GM12878 (cell line): Measurements from ENCODE around the gene PRDM16. TPM values are rescaled to one million over a fixed set of nuclear protein-coding genes. Genes with fewer than 3 reads are reported as not detected.

ENCODE experiments used
- ATAC-seq: fragments of 200-7000 bp; cut with Tn5 transposase; 3 replicates; pipeline ENCODE4 v1.9.1; 2020; ENCODE audit warnings: mild to moderate bottlenecking, moderate library complexity
- BruUV-seq: library from RNA; stranded (reverse); fragments of 400-500 nt; replicated peaks from 2 replicates; lab custom pipeline; 2021; lab: Mats Ljungman, UMichigan
- CTCF ChIA-PET: fragments of 300-600 bp; sonication (Branson Sonifier 250); formaldehyde crosslinking; extraction: SDS; loops from one replicate; lab custom pipeline; 2021; ENCODE audit warnings: inconsistent platforms; lab: Yijun Ruan, JAX
- POLR2A ChIA-PET: fragments of 350-600 bp; formaldehyde crosslinking; extraction: SDS; loops from one replicate; lab custom pipeline; 2021; ENCODE audit warnings: inconsistent platforms; lab: Charles Lee
- RAD21 ChIA-PET: fragments of 300-600 bp; sonication (Branson Sonifier 250); formaldehyde crosslinking; loops from one replicate; lab custom pipeline; 2023; ENCODE audit warnings: antibody characterized with exemption; ENCODE audit not compliant: unreplicated experiment; lab: Charles Lee
- SMC1A ChIA-PET: fragments of 300-600 bp; sonication (Branson Sonifier 250); formaldehyde crosslinking; loops from one replicate; lab custom pipeline; 2023; ENCODE audit not compliant: unreplicated experiment, uncharacterized antibody; lab: Charles Lee
- DNase-seq: peaks from one replicate; pipeline ENCODE4 v3.0.0-alpha.2; 2011; ENCODE audit warnings: low read depth, low spot score
- FAIRE-seq: peaks from 3 replicates; lab custom pipeline; 2011; peaks lifted over from hg19 to GRCh38; lab: Jason Lieb, UNC
- H2AFZ ChIP-seq: 2 replicates; pipeline ENCODE4 v1.6.0; 2011; ENCODE audit warnings: low read depth, low read length, control low read depth; ENCODE audit not compliant: control insufficient read depth
- H3K27ac ChIP-seq: 2 replicates; pipeline ENCODE4 v1.5.1; 2011; ENCODE audit warnings: control low read depth; ENCODE audit not compliant: control insufficient read depth, insufficient read depth
- H3K27me3 ChIP-seq, 2 experiments: replicated peaks in 1 of 2; 2 replicates each; pipeline versions ENCODE4 v1.6.0 to v1.6.1; 2011; ENCODE audit warnings: low read length in 1 of 2; ENCODE audit not compliant: control insufficient read depth in 2 of 2, insufficient read depth in 2 of 2
- H3K36me3 ChIP-seq, 2 experiments: 2 replicates each; pipeline ENCODE4 v1.5.1; 2011; ENCODE audit warnings: low read length in 1 of 2; ENCODE audit not compliant: control insufficient read depth in 2 of 2, insufficient read depth in 2 of 2
- H3K4me1 ChIP-seq: 2 replicates; pipeline ENCODE4 v1.6.1; 2011; ENCODE audit warnings: mild to moderate bottlenecking, low read length, moderate library complexity, mixed read lengths; ENCODE audit not compliant: control insufficient read depth, insufficient read depth
- H3K4me2 ChIP-seq: 2 replicates; pipeline ENCODE4 v1.6.0; 2011; ENCODE audit warnings: control low read depth; ENCODE audit not compliant: control insufficient read depth, insufficient read depth
- H3K4me3 ChIP-seq: fragments of 200-600 bp; sonication (generic); 2 replicates; pipeline ENCODE4 v1.5.1; 2016
- H3K79me2 ChIP-seq: 2 replicates; pipeline ENCODE4 v1.6.0; 2011; ENCODE audit warnings: low read length; ENCODE audit not compliant: control insufficient read depth, insufficient read depth
- H3K9ac ChIP-seq: 2 replicates; pipeline ENCODE4 v1.8.0; 2011; ENCODE audit warnings: low read length, control low read depth, mixed read lengths; ENCODE audit not compliant: control insufficient read depth, insufficient read depth
- H3K9me3 ChIP-seq: replicated peaks from 3 replicates; pipeline ENCODE4 v1.5.1; 2011; ENCODE audit warnings: mild to moderate bottlenecking, low read length; ENCODE audit not compliant: control insufficient read depth, insufficient read depth
- H4K20me1 ChIP-seq: 2 replicates; pipeline ENCODE4 v1.6.0; 2011; ENCODE audit not compliant: control insufficient read depth, insufficient read depth
- BMI1 ChIP-seq: fragments of 450-650 bp; IDR thresholded peaks from 2 replicates; pipeline ENCODE4 v1.6.1; 2016; ENCODE audit warnings: mild to moderate bottlenecking, moderate library complexity, borderline replicate concordance
- CREM ChIP-seq: IDR thresholded peaks from 2 replicates; pipeline ENCODE4 v1.6.1; 2014; ENCODE audit warnings: antibody characterized with exemption, low read depth
- FOS ChIP-seq: IDR thresholded peaks from 3 replicates; pipeline ENCODE4 v1.6.1; 2011; ENCODE audit warnings: borderline replicate concordance; ENCODE audit not compliant: insufficient read length; ENCODE audit errors: extremely low read depth
- HDAC2 ChIP-seq: fragments of 200-600 bp; sonication (generic); IDR thresholded peaks from 2 replicates; pipeline ENCODE4 v1.6.1; 2017
- IKZF2 ChIP-seq, 2 experiments: fragments of 450-650 bp; IDR thresholded peaks; 2 replicates each; pipeline ENCODE4 v1.6.1; 2017; ENCODE audit warnings: mild to moderate bottlenecking in 2 of 2, moderate library complexity in 2 of 2
- JUND ChIP-seq: IDR thresholded peaks from 2 replicates; pipeline ENCODE4 v1.6.1; 2012; ENCODE audit warnings: low read depth, mild to moderate bottlenecking, low read length, improper control_type of control experiment, moderate library complexity
- MYB ChIP-seq: fragments of 150-350 bp; IDR thresholded peaks from 2 replicates; pipeline ENCODE4 v1.6.1; 2014; ENCODE audit warnings: mild to moderate bottlenecking, low read depth, low read length, borderline replicate concordance
- SMAD5 ChIP-seq: IDR thresholded peaks from 2 replicates; pipeline ENCODE4 v1.6.1; 2016; ENCODE audit warnings: antibody characterized with exemption, low read depth
- SP1 ChIP-seq: IDR thresholded peaks from one replicate; pipeline ENCODE4 v1.6.1; 2011; ENCODE audit warnings: low read depth, low read length
- STAT3 ChIP-seq: IDR thresholded peaks from 2 replicates; pipeline ENCODE4 v1.6.1; 2011; ENCODE audit warnings: low read depth, low read length, improper control_type of control experiment
- TARDBP ChIP-seq: IDR thresholded peaks from 2 replicates; pipeline ENCODE4 v1.6.1; 2016; ENCODE audit warnings: borderline replicate concordance
- WGBS: methylation state at CpG from one replicate; pipeline ENCODE4 v1.1.6; 2016; ENCODE audit warnings: low lambda C conversion rate; ENCODE audit not compliant: insufficient replicate concordance, insufficient coverage; ENCODE audit errors: missing lambda C conversion rate; 5-methylcytosine and 5-hydroxymethylcytosine counted together
- in situ Hi-C: fragments of 300-500 bp; cut with MboI; formaldehyde crosslinking; loops from 9 replicates; pipeline ENCODE4 v1.14.3; 2018; ENCODE audit warnings: mixed read lengths
- intact Hi-C: fragments of 100-400 bp; cut with micrococcal nuclease; formaldehyde crosslinking; loops from one replicate; pipeline ENCODE4 v1.14.2; 2022; ENCODE audit not compliant: unreplicated experiment
- polyA plus RNA-seq, 11 experiments: library from polyadenylated mRNA; depleted of rRNA in 4 of 11; unstranded in 6 of 11; stranded (reverse) in 5 of 11; fragments of >200 nt; fragmentation: Nextera tagmentation in 4 of 11; fragmentation: Illumina TruSeq in 1 of 11; extraction: Ambion mirVana in 4 of 11; extraction: Trizol in 1 of 11; gene quantifications; 1 replicate in 1 of 11; 2 replicates in 10 of 11; pipeline versions ENCODE4 v1.2.1 to v1.2.3, GENCODE V29; 2011 to 2016; ENCODE audit warnings: inconsistent platforms in 2 of 11, missing spikeins in 2 of 11, low read depth in 1 of 11
- total RNA-seq, 4 experiments: library from RNA; depleted of rRNA in 3 of 4; stranded (reverse); fragments of >200 nt in 3 of 4; fragmentation: Illumina TruSeq in 1 of 4; extraction: Trizol in 1 of 4; gene quantifications; 2 replicates each; pipeline versions ENCODE4 v1.2.1 to v1.2.3, GENCODE V29; 2013 to 2021
- TF ChIP-seq, protein P1 (sequence below): fragments of 450-650 bp; IDR thresholded peaks from 2 replicates; pipeline ENCODE4 v1.6.1; 2016; ENCODE audit warnings: mild to moderate bottlenecking, moderate library complexity, borderline replicate concordance
- TF ChIP-seq, protein P2 (sequence below): fragments of 450-650 bp; IDR thresholded peaks from 2 replicates; pipeline ENCODE4 v1.6.1; 2017; ENCODE audit warnings: antibody characterized with exemption, mild to moderate bottlenecking, moderate library complexity

The PRDM16 gene
- total and polyA plus RNA-seq, 10 of the 15 experiments (the other 5 are each of a cell fraction or from before 2014, with no cell fraction given): 0.03 TPM; not detected in 9

DNA sequence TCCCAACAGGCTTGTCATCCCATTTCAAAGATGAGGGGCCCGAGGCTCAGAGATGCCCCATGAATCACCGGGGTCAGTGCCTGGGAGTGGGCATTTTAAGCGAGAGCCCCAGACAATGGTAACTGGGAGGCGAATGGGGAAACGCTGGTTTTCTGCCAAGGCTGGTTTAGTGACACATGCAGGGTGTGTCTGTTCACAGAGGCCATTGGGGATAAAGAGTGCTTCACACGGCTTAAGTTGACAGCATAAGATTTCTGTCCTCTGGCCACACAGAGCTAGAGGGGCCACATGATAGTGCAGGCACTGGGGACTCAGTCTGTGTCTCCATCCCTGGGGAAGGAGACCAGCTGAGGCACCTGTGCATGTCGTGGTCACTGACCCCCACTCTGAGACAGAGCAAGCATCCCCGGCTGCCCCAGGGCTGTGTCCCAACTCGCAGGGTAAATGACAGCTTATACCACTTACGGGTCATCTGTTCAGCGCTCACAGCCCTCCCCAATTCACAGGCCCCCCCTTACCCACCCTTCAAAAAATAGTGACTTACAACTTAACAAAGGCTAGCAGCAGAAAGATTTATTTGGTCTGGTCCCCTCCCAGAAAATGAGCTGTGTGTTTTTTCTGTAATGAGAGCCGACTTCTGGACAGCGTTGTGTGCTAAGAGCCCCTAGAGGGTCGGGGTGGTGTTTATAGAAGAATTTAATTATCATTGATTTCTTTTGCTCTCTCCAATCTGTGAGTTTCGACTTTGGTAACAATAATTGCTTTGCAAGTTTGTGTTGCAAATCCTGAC lies 350.6 kb downstream of the PRDM16 start (continued):
- TF ChIP-seq, protein P1, sequence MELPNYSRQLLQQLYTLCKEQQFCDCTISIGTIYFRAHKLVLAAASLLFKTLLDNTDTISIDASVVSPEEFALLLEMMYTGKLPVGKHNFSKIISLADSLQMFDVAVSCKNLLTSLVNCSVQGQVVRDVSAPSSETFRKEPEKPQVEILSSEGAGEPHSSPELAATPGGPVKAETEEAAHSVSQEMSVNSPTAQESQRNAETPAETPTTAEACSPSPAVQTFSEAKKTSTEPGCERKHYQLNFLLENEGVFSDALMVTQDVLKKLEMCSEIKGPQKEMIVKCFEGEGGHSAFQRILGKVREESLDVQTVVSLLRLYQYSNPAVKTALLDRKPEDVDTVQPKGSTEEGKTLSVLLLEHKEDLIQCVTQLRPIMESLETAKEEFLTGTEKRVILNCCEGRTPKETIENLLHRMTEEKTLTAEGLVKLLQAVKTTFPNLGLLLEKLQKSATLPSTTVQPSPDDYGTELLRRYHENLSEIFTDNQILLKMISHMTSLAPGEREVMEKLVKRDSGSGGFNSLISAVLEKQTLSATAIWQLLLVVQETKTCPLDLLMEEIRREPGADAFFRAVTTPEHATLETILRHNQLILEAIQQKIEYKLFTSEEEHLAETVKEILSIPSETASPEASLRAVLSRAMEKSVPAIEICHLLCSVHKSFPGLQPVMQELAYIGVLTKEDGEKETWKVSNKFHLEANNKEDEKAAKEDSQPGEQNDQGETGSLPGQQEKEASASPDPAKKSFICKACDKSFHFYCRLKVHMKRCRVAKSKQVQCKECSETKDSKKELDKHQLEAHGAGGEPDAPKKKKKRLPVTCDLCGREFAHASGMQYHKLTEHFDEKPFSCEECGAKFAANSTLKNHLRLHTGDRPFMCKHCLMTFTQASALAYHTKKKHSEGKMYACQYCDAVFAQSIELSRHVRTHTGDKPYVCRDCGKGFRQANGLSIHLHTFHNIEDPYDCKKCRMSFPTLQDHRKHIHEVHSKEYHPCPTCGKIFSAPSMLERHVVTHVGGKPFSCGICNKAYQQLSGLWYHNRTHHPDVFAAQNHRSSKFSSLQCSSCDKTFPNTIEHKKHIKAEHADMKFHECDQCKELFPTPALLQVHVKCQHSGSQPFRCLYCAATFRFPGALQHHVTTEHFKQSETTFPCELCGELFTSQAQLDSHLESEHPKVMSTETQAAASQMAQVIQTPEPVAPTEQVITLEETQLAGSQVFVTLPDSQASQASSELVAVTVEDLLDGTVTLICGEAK: no peak
- TF ChIP-seq STAT3 (no peak), IKZF2 (IDR thresholded peaks at IDR 0.05) (no peak), BMI1 (no peak)
- TF ChIP-seq, all 136 proteins: peak for 0

DNA sequence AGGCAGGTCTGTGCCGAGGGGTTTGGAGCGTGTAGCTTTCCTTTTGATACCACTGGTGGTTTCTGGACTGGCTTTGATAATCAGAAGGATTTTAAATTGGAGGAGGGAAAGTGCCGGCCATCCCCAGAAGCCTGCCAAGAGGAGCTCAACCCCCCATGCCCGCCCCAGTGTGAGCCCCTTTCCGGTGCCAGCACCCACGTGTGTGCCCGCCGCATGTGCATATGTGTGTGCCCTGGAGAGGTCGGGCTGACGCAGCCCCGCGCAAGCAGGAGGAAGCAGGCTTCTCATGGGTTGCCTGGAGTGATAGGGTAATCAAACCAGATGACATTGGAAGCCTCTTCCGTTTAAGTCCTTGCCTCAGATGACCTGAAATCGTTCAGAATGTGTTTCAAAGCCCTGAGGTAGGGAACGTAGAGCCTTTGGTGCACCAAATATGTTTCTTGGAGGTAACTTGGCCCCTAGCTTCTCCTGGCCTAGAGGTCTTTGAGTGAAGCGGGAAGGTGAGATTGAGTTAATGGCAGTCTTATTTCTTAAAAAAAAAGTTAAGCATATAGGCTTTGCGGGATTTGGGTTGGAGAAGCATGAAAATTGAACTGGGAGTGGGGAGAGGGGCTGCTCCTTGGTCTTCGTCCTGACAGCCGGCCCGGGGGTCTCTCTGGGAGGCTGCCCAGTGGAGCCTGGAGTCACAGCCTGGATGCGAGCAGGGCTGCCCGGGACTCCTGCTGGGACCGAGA lies 351.4 kb downstream of the PRDM16 start:
- intact Hi-C loops: loop anchor here (5.0 kb wide), 2 partner anchors 863 to 1223 kb away; partner anchors contain the start of gene TNFRSF14
- no peak for ATAC-seq
- Histone ChIP-seq H3K36me3 (no peaks in the 10 kb centered on the region), H3K4me2 (no peak overlapping the region), H3K27me3 (no peaks in the 10 kb centered on the region; a peak in 2 of 4 replicates), H4K20me1 (no peaks in the 10 kb centered on the region), H2AFZ (no peak overlapping the region), H3K4me1 (no peaks in the 10 kb centered on the region), H3K79me2 (no peaks in the 10 kb centered on the region), H3K9ac (no peak overlapping the region), H3K9me3 (peaks cover 3% of the 10 kb centered on the region; the same call in 1 of the 3 replicates), H3K4me3 (no peak overlapping the region), H3K27ac (no peak overlapping the region)
- CTCF ChIA-PET: no interaction called here
- FAIRE-seq: no peak
- no TSS peak for BruUV-seq
- SMC1A ChIA-PET: no interaction called here
- RAD21 ChIA-PET: no interaction called here
- POLR2A ChIA-PET: no interaction called here
- in situ Hi-C loops: loop anchor here (10.0 kb wide), 1 partner anchor 1226 kb away; the partner anchor contains the start of gene FAAP20
- no peak for DNase-seq
- 37% methylated on average over 23 of the region's 23 CpGs for WGBS
- TF ChIP-seq FOS (no peak), SMAD5 (no peak), TARDBP (no peak), CREM (no peak), MYB (no peak), HDAC2 (no peak), SP1 (no peak), JUND (no peak)
- TF ChIP-seq, protein P2, sequence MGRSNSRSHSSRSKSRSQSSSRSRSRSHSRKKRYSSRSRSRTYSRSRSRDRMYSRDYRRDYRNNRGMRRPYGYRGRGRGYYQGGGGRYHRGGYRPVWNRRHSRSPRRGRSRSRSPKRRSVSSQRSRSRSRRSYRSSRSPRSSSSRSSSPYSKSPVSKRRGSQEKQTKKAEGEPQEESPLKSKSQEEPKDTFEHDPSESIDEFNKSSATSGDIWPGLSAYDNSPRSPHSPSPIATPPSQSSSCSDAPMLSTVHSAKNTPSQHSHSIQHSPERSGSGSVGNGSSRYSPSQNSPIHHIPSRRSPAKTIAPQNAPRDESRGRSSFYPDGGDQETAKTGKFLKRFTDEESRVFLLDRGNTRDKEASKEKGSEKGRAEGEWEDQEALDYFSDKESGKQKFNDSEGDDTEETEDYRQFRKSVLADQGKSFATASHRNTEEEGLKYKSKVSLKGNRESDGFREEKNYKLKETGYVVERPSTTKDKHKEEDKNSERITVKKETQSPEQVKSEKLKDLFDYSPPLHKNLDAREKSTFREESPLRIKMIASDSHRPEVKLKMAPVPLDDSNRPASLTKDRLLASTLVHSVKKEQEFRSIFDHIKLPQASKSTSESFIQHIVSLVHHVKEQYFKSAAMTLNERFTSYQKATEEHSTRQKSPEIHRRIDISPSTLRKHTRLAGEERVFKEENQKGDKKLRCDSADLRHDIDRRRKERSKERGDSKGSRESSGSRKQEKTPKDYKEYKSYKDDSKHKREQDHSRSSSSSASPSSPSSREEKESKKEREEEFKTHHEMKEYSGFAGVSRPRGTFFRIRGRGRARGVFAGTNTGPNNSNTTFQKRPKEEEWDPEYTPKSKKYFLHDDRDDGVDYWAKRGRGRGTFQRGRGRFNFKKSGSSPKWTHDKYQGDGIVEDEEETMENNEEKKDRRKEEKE: no peak
